Cardiac muscle cell (in vitro differentiated cells and primary cell): ENCODE data around the gene CUX1. TPM values are rescaled to one million over a fixed set of nuclear protein-coding genes. Genes with fewer than 3 reads are reported as not detected.
A peak's percentile ranks its signal among the peaks of the same experiment; 100 is the strongest.
"Not testable (repeated sequence)": the region's sequence is repeated elsewhere in the genome, so short reads cannot be mapped to it uniquely, and the experiment has no call there.

Experiments
- DNase-seq, 2 donors: peaks; one replicate each; pipeline versions ENCODE4 v3.0.0 to v3.0.0-alpha.2; 2010 to 2017; ENCODE audit warnings: low read depth in 1 of 2, low spot score in 1 of 2
- H3K27ac ChIP-seq: fragments of 200-600 bp; sonication (generic); 2 replicates; pipeline ENCODE4 v1.5.1; 2016
- H3K27me3 ChIP-seq: fragments of 200-600 bp; sonication (generic); 2 replicates; pipeline ENCODE4 v1.6.0; 2016; ENCODE audit warnings: control low read depth
- H3K36me3 ChIP-seq: fragments of 200-600 bp; sonication (generic); 2 replicates; pipeline ENCODE4 v1.5.1; 2016; ENCODE audit warnings: control low read depth
- H3K4me1 ChIP-seq: fragments of 200-600 bp; sonication (generic); 2 replicates; pipeline ENCODE4 v1.8.1; 2017; ENCODE audit warnings: low read depth, mild to moderate bottlenecking, mixed run types
- H3K4me3 ChIP-seq: fragments of 200-600 bp; sonication (generic); 2 replicates; pipeline ENCODE4 v1.5.1; 2016; ENCODE audit warnings: mild to moderate bottlenecking
- H3K9me3 ChIP-seq: fragments of 200-600 bp; sonication (generic); 2 replicates; pipeline ENCODE4 v1.5.1; 2017; ENCODE audit warnings: low read depth, mild to moderate bottlenecking, control low read depth
- CTCF ChIP-seq: IDR thresholded peaks from 2 replicates; pipeline ENCODE4 v1.5.1; 2012; ENCODE audit warnings: low read depth, mild to moderate bottlenecking, low read length
- polyA plus RNA-seq: library from polyadenylated mRNA; unstranded; fragments of >200 nt; fragmentation: Nextera tagmentation; extraction: Ambion mirVana; gene quantifications from 2 replicates; pipeline ENCODE4 v1.2.1, GENCODE V29; 2016
- total RNA-seq: library from RNA; depleted of rRNA; stranded (reverse); fragments of >200 nt; gene quantifications from 2 replicates; pipeline ENCODE4 v1.2.3, GENCODE V29; 2016

The CUX1 gene
- total and polyA plus RNA-seq, 2 experiments from 2014 or later, result 67.7 to 85.3 TPM

DNA sequence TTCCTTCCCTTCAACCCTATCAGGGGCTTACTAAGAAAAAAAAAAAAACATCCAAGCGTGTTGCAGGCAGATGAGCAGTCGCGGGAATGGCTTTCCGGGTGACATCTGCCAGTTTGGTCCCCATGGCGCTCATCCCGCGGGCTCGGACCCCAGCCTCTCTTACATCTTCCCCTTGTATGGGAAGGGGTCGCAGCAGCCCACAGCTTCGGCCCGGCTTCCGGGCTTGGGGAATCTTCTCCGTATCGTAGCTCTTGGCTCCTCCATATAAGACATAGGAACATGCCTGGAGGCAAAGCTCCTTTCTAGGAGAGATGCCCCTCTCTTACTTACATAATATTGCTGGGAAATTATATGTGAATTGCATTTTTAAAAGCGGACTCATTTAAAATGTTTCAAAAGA, 99.5 kb downstream of the CUX1 start:
- Histone ChIP-seq H3K4me3 (no peak overlapping the region), H3K27ac (peak overlapping the region; percentile 3), H3K36me3 (no peaks in the 10 kb centered on the region), H3K27me3 (no peaks in the 10 kb centered on the region), H3K9me3 (no peaks in the 10 kb centered on the region), H3K4me1 (peaks cover 15% of the 10 kb centered on the region)
- no peak for DNase-seq
- no peak for TF ChIP-seq CTCF

DNA sequence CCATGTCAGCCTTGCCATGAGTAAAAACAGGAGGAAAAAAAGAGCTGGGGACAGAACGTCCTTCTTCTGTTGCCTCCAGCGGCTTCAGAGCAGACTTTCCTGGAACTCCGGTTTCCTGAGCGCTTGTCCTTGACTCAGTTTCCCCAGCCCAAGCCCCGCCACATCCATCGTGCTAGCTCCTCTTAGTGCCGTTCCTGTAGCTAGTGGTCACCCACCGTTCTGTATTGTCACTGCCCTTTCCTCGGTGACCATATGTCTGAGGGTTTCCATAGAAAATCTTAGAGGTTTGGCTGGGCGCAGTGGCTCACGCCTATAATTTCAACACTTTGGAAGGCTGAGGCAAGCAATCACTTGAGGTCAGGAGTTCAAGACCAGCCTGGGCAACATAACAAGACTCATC, 100.1 kb downstream of the CUX1 start:
- Histone ChIP-seq H3K9me3 (no peaks in the 10 kb centered on the region), H3K27me3 (no peaks in the 10 kb centered on the region), H3K36me3 (no peaks in the 10 kb centered on the region), H3K4me3 (no peak overlapping the region), H3K4me1 (peaks cover 22% of the 10 kb centered on the region), H3K27ac (no peak overlapping the region)
- no peak for DNase-seq
- no peak for TF ChIP-seq CTCF

GRCh38 chr7:101918426-101918825, 101.0 kb downstream of the CUX1 start:
- no peak overlapping the region for H3K4me3 ChIP-seq
- no peak overlapping the region for H3K27ac ChIP-seq
- DNase-seq, result no peak
- H3K27me3 ChIP-seq, result no peaks in the 10 kb centered on the region
- TF ChIP-seq CTCF, result no peak
- no peaks in the 10 kb centered on the region for H3K9me3 ChIP-seq
- H3K4me1 ChIP-seq, result peaks cover 27% of the 10 kb centered on the region
- H3K36me3 ChIP-seq, result no peaks in the 10 kb centered on the region

- Histone ChIP-seq H3K9me3 (no peaks in the 10 kb centered on the region), H3K4me3 (no peak overlapping the region), H3K4me1 (peaks cover 18% of the 10 kb centered on the region), H3K27ac (peak overlapping the region; percentile 21), H3K36me3 (no peaks in the 10 kb centered on the region), H3K27me3 (no peaks in the 10 kb centered on the region)
- TF ChIP-seq CTCF, result no peak
- DNase-seq, result no peak
Measured at GRCh38 chr7:101919363-101920115, 102.1 kb downstream of the CUX1 start.

DNA sequence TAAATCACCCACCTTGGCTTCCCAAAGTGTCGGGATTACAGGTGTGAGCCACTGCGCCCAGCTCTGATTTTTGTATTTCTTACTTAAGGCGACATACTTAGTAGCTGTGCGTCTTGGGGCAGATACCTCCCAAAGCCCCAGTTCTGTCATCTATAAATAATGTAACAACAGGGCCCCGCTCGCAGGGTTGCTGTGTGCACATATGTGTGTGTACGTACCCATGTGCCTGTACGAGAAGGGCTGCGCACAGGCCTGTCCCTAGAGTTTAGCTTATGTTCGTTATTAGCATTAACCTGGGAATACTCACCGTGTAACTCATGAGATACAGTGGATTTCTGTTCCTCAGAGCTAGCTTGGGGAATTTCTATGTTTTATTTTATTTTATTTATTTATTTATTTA, 103.6 kb downstream of the CUX1 start:
- Histone ChIP-seq H3K36me3 (no peaks in the 10 kb centered on the region), H3K9me3 (no peaks in the 10 kb centered on the region), H3K27me3 (no peaks in the 10 kb centered on the region), H3K4me1 (peaks cover 18% of the 10 kb centered on the region), H3K4me3 (no peak overlapping the region), H3K27ac (peak overlapping the region; percentile 94)
- no peak for TF ChIP-seq CTCF
- DNase-seq, result no peak

DNA sequence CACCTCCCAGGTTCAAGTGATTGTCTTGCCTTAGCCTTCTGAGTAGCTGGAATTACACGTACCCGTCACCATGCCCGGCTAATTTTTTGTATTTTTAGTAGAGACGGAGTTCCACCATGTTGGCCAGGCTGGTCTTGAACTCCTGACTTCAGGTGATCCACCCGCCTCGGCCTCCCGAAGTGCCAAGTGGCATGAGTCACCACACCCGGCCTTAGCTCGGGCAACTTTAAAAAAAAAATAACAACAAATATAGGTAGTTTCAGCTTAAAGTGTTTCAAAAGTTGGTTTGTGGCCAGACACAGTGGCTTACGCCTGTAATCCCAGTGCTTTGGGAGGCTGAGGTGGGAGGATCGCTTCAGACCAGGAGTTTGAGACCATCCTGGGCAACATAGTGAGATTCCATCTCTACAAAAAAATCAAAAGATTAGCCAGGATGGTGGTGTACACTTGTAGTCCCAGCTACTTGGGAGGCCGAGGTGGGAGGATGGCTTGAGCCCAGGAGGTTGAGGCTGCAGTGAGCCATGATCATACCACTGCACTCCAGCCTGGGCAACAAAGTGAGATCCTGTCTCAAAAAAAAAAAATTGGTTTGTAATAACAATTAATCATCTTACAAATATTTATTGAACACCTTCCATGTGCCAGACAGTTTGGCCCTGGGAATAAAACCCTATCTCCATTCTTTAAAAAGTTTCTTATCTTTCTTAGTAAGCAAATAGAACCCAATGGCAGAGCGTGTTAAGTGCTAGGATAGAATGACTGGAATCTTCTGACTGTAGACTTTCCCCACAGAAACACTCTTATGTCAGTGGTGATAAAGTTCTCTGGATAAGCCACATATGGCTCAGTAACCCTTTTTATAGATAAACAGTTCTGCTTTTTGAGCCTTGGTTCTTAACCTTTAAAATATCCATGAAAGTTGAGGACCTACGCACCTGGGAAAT, 104.4 kb downstream of the CUX1 start:
- Histone ChIP-seq H3K27ac (peak overlapping the region; percentile 94), H3K4me1 (peaks cover 18% of the 10 kb centered on the region)
- not testable (repeated sequence) for H3K27me3 ChIP-seq, H3K4me3 ChIP-seq, H3K9me3 ChIP-seq, H3K36me3 ChIP-seq
- peak; percentile 53 to 74 for DNase-seq
